ENCODE measurements around the gene ERBIN.

DNA sequence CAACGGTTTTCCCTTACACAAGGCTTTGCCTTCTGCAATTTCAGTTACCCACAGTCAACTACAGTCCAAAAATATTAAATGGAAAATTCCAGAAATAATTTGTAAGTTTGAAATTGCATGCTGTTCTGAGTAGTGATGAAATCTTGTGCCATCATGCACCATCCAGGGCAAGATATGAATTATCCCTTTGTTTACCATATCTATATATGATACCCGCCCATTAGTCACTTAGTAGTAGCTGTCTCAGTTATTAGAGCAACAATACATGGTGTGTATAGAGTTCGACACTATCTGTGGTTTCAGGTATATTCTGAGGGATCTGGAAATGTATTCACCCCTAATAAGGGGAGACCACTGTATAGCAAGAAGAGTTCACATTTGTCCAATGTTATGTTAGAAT, 29.4 kb downstream of the ERBIN start:
- no peak for TF ChIP-seq FOXP1 (CRISPR knock-in tag; IDR thresholded peaks at IDR 0.05; ENCODE audit: borderline replicate concordance)
- TF ChIP-seq, protein P1, sequence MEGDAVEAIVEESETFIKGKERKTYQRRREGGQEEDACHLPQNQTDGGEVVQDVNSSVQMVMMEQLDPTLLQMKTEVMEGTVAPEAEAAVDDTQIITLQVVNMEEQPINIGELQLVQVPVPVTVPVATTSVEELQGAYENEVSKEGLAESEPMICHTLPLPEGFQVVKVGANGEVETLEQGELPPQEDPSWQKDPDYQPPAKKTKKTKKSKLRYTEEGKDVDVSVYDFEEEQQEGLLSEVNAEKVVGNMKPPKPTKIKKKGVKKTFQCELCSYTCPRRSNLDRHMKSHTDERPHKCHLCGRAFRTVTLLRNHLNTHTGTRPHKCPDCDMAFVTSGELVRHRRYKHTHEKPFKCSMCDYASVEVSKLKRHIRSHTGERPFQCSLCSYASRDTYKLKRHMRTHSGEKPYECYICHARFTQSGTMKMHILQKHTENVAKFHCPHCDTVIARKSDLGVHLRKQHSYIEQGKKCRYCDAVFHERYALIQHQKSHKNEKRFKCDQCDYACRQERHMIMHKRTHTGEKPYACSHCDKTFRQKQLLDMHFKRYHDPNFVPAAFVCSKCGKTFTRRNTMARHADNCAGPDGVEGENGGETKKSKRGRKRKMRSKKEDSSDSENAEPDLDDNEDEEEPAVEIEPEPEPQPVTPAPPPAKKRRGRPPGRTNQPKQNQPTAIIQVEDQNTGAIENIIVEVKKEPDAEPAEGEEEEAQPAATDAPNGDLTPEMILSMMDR (IDR thresholded peaks at IDR 0.05) = no peak

All from WTC11 (cell line).